ENCODE measurements around the gene RNF7.

DNA sequence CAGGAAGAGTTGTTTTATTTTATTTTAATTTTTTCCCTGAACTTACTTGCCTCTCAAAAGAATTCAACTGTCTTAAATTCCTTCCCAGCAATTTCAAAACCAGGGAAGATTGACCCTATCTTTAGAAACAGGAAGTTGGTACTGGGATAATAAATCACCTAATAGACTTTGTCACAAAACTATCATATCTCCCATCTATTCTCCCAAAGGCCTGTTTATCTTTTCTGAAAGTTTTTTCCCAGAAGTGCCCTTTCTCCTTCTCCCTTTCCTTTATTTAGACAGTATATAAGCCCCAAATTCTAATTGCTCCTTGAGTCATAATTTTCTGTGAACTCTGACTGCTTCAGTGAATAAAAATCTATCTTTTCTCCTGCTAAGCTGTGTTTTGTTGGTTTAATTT lies 2.9 kb upstream of the RNF7 start:
- TF ChIP-seq GATA1 (IDR thresholded peaks at IDR 0.05; ENCODE audit: low read depth, low read length): no peak
- TF ChIP-seq POLR2A (IDR thresholded peaks at IDR 0.05; ENCODE audit: low read length): no peak

All from erythroblast (primary cell).